Loucy (cell line): ENCODE data around the gene PRRC2B.

ENCODE experiments used
- EZH2phosphoT487 ChIP-seq: fragments of 200-600 bp; IDR thresholded peaks from 2 replicates; pipeline ENCODE4 v1.6.1; 2018; ENCODE audit warnings: antibody characterized with exemption, mild to moderate bottlenecking, moderate library complexity, borderline replicate concordance
- TF ChIP-seq, protein P1 (sequence below): fragments of 200-600 bp; sonication (generic); conservative IDR thresholded peaks from 2 replicates; pipeline ENCODE4 v1.5.1; 2014; ENCODE audit warnings: mild to moderate bottlenecking, antibody characterized with exemption, low read length

DNA sequence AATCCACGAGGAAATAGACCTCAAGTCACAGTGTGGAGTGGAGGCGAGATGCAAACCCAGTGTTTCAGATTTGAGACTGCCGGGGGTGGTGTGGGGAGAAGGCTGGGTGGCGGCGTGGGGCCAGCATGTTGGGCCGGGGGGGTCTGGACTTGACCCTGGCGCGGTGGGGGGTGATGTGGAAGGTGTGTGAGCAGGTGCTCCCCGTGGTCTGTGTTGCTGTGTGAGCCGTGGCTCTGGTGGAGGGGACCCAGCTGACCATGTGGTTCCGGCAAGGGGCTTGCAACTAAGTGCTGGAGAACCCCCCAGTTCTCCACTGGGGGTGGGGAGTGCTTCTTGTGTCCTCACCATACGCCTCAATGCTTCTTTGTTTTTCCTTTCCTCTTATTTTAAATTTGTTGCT lies 25.8 kb downstream of the PRRC2B start:
- TF ChIP-seq, protein P1, sequence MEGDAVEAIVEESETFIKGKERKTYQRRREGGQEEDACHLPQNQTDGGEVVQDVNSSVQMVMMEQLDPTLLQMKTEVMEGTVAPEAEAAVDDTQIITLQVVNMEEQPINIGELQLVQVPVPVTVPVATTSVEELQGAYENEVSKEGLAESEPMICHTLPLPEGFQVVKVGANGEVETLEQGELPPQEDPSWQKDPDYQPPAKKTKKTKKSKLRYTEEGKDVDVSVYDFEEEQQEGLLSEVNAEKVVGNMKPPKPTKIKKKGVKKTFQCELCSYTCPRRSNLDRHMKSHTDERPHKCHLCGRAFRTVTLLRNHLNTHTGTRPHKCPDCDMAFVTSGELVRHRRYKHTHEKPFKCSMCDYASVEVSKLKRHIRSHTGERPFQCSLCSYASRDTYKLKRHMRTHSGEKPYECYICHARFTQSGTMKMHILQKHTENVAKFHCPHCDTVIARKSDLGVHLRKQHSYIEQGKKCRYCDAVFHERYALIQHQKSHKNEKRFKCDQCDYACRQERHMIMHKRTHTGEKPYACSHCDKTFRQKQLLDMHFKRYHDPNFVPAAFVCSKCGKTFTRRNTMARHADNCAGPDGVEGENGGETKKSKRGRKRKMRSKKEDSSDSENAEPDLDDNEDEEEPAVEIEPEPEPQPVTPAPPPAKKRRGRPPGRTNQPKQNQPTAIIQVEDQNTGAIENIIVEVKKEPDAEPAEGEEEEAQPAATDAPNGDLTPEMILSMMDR, result no peak
- TF ChIP-seq EZH2phosphoT487, result no peak
